HG03469 (cell line): ENCODE measurements around the gene LHPP.
"Not testable (repeated sequence)": the region's sequence is repeated elsewhere in the genome, so short reads cannot be mapped to it uniquely, and the experiment has no call there.

Source experiments
- ATAC-seq: cut with Tn5 transposase; IDR thresholded peaks from one replicate; pipeline ENCODE4 v1.9.1; 2021; ENCODE audit warnings: mild to moderate bottlenecking, moderate library complexity, moderate number of reproducible peaks; ENCODE audit not compliant: unreplicated experiment

The LHPP gene

DNA sequence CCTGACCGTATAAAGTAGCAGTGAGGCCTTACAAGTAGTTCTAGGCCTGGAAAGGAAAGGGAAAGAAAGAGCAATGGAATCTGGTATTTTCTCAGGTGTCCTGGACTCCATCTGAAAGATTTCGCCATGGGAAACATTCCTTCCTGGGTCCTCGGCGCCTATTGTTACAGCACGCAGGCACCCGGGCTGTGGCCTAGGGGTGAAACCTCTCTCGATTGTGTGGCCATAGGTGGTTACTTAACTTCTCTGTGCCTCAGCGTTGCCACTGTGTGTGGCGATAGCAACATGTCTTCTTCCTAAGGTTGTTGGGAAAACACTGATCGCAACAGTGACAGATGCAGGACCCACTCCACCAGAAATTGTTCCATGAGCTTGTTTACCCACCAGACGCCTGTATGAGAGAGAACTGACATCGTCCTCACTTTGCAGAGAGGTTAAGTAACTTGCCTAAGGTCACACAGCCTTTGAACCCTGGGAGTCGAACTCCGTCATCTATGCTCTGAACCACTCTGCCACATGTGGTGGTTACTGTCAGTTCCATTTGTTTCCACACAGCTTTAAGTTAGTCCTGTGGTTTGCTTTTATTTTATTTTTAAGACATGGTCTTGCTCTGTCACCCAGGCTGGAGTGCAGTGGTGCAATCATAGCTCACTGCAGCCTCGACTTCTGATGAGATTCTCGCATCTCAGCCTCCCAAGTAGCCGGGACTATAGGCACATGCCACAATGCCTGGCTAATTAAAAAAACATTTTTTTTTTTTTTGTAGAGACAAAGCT is 73.4 kb downstream of the LHPP start:
- ATAC-seq: no peak

- no peak for ATAC-seq
Measured at GRCh38 chr10:124535731-124536495, 74.3 kb downstream of the LHPP start.

DNA sequence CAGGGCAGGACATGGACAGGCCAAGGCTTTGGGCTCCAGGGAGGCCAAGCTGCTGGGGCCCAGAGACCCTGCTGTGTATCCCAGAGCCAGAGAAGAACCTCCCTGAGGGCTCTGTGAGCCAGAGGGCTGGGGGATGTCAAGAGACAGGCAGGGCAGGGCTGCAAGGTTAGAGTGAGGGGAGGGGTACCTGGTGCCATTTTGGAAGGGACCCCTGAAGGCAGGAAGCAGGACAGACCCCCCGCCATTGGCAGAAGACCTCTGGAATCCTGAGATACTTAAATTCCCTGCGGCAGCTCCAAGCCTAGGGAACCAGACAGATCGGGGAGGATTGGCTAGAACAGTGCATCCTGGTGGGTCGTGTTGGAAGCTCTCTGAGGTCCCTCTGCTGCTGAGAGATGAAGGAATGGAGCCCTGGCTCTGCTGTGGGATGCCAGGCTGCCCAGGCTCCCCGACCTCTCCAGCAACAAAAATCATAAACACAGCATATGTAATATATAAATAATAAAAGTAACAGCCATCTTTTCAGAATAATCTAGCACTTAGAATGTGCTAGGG is 75.0 kb downstream of the LHPP start:
- ATAC-seq: no peak

- ATAC-seq: no peak
Measured at GRCh38 chr10:124537166-124537725, 75.6 kb downstream of the LHPP start.

DNA sequence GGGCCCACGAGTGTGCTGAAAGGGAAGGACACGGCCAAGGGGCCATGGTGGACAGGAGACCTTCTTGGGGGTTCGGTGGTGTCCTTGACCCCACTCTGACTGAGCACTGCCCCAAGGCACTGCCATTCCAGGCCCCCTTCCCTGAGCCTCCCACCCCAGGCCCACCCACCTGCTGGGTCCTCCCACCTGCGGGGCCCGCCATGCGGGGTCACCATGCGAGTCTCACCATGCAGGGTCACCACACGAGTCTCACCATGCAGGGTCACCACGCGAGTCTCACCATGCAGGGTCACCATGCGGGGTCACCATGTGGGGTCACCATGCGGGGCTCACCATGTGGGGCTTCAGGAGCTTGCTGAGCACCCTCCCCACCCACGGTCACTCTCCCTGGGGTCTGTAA is 76.3 kb downstream of the LHPP start:
- no peak for ATAC-seq

DNA sequence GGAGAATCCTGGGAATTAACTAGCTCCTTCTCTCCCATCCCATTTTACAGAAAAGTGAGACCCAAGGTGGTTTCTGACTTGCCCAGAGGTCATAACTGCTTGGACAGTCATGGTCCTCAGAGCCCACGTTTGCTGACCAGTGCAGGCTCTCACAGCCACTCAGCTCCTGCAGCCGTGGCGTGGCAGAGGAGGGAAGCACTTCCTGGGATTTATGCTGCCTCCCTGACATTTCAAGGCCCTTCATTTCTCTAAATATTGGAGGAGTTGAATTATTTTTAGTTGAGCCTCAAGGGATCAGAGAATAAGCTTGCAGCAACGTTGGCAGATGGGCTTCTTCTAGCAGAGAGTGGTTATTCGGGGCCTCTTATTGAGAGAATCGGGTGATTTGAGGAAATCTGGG is 77.1 kb downstream of the LHPP start:
- ATAC-seq: no peak

GRCh38 chr10:124539935-124540641 is 78.5 kb downstream of the LHPP start:
- no peak for ATAC-seq

DNA sequence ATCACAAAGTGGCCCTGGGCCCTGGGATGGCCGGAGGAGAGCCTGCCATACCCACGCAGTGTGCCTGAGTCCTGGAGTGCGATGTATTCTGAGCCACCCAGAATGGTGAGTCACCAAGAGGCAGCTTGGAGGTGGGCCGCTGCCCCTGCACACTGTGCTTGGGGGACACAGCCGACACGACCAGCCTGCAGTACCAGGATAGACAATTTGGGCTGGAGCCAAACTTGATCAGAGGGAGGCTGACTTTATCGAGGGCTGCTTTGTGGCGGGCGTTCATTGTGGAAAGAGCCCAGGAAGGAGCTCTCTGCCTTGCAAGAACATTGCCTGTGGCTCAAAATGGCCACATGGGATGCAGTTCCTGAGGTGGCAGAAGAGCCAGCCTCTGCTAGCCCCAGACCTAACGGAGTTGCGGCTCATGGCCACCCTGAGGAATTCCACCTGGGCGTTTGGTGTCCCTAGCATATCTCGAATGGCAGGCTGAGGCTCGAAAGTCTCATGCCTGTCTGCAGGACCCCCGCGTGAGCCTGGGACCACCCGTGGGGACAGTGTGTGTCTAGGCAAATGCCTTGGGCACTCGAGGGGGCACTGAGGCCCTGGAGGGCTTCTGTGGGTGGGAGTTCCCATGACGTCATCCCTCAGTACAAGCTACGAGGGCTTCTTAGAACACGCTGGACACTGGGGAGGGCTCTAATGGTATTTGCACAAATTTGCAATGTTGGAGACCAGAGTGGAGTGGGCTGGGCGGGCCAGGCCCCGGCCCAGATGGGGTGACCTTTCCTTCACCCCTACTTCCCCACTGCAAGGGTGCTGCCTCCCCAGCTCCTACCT is 79.7 kb downstream of the LHPP start:
- no peak for ATAC-seq

DNA sequence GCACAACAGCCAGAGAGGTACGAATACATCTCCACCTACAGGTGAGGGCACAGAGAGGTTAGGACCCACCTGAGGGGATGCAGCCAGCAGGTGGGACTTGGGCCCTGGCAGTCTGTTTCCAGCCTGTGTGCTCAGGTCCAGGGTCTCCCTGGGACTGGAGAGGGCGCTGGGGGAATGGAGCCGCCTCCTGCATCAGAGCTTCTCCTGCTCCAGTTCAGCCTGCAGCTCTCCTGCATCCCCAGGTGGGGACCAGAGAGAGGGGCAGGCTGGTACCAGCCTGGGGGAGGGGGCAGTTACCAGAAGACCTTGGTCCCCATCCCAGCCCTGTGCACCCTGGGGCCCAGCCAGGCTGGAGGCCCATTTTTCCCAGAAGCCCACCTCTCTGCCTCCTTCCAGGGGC is 80.7 kb downstream of the LHPP start:
- no peak for ATAC-seq

- ATAC-seq: no peak
Measured at GRCh38 chr10:124543146-124543545, 81.5 kb downstream of the LHPP start.

GRCh38 chr10:124543971-124544370 is 82.3 kb downstream of the LHPP start:
- ATAC-seq: no peak

DNA sequence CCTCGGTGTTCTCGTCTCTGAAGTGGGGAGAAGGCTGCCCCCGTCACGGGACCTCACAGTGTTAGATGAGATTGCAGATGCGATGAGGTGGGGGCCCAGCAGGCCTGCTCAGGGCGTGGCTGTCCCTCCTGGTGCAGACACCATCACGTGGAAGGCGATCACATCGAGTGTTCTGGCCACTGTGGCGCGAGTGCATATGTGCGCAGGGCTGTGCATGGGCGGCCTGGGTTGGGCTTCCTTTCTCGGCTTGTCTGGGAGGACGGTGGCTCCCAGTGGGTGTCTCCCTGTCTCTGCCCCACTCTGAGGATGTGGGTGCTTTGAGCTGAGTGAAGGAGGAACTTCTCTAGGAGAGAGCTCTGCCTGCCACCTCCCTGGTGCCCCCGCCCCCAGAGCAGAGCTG is 83.1 kb downstream of the LHPP start:
- ATAC-seq: no peak

DNA sequence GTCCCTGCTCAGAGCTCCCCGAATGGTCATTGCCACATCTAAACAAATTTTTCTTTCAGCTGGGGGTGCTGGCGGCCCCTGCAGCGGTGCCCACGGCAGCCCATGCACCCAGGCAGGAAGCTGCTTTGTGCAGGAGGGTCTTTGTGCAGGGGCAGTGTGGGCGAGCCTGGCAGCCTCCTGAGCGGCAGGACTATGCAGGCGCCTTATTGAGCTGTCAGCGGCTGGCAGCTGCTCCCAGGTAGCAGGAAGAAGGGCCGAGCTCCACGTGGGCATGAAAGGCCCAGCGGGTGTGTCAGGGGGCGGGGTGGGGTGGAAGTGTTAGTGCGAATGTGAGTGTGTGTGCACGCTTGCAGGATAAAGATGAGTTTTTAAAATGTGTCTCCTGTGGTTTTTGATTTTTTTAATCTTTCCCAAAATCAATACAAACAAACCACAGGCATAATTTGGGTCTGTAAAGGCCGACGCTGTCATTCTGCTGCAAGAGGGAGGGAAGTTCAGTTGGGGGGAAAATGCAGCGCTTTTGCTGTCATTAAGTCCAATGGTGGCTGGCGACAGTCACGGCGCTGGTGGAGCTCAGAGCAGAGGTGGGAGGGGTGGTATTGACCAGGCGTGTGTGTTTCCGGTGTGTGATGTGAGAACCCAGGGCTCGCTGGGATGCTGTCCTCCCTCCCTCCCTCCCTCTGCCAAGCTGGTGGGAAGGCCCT is 83.9 kb downstream of the LHPP start:
- no peak for ATAC-seq

- no peak for ATAC-seq
Measured at GRCh38 chr10:124546055-124546369, 84.4 kb downstream of the LHPP start.

GRCh38 chr10:124546957-124547646 is 85.5 kb downstream of the LHPP start:
- ATAC-seq: no peak

DNA sequence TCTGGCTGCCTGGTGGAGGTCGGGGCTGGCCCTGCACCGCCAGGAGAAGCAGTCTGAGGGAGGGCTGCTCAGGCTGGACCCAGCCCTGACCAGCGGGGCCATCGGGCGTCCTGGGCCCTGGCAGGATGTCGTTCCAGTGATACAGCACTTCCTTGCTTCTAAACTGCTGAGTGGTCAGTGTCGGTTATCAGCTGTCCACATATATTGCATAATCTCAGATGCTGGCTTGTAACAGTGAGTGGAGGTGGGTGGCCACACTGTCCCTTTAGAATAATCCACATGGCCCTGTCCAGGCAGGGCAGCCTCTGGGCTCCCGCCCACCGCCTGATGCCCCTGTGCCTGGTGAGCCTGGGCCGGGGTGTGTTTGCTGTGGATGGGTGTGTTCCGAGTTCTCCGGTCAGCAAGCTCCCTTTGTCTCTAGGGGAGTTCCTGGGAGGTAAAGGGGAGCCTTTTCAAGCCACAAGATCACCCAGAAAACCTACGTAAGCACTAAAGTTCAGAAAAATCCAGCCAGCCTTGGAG is 86.1 kb downstream of the LHPP start:
- ATAC-seq: no peak

GRCh38 chr10:124549171-124549570 is 87.5 kb downstream of the LHPP start:
- ATAC-seq: not testable (repeated sequence)

GRCh38 chr10:124550293-124551034 is 88.8 kb downstream of the LHPP start:
- no peak for ATAC-seq
